Measurements from ENCODE around the gene ERMP1.
"Not testable (repeated sequence)": the region's sequence is repeated elsewhere in the genome, so short reads cannot be mapped to it uniquely, and the experiment has no call there.

The ERMP1 gene, protein sequence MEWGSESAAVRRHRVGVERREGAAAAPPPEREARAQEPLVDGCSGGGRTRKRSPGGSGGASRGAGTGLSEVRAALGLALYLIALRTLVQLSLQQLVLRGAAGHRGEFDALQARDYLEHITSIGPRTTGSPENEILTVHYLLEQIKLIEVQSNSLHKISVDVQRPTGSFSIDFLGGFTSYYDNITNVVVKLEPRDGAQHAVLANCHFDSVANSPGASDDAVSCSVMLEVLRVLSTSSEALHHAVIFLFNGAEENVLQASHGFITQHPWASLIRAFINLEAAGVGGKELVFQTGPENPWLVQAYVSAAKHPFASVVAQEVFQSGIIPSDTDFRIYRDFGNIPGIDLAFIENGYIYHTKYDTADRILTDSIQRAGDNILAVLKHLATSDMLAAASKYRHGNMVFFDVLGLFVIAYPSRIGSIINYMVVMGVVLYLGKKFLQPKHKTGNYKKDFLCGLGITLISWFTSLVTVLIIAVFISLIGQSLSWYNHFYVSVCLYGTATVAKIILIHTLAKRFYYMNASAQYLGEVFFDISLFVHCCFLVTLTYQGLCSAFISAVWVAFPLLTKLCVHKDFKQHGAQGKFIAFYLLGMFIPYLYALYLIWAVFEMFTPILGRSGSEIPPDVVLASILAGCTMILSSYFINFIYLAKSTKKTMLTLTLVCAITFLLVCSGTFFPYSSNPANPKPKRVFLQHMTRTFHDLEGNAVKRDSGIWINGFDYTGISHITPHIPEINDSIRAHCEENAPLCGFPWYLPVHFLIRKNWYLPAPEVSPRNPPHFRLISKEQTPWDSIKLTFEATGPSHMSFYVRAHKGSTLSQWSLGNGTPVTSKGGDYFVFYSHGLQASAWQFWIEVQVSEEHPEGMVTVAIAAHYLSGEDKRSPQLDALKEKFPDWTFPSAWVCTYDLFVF

DNA sequence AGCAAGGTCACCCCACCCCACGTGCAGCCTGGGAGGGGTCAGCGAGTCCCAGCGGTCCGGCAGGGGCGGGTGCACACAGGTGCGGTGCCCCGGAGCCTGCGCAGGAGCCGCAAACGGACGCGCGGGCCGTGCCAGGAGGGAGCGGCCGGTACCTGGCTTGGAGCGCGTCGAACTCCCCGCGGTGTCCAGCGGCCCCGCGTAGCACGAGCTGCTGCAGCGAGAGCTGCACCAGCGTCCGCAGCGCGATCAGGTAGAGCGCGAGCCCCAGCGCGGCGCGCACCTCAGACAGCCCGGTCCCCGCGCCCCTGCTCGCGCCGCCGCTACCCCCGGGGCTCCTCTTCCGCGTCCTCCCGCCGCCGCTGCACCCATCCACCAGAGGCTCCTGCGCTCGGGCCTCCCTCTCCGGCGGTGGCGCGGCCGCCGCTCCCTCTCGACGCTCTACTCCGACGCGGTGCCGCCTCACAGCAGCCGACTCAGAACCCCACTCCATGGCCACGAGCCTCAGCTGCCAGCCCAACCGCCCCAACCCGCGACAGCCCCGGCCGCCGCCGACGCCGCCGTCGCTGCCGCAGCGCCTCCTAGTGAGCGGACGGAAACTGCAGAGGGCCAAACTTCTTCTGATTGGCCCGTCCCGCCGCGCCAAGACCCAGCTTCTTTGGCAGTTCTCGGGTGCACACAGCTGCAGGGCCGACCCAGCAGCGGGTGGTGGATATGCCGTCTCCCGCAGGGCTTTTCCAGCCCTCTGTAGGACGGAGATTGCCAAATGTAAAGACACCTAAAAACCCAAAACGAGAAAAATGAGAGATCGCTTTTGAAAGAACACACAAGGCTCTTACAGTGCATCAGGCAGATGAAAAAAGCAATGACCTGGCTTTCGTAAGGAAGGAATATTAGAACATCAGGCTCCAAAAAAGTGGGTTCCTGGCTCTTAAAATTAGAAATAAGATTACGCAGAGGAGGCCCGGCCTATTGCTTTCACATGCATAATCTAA is at the start of gene ERMP1:
Gene ERMP1, minus strand, starts transcription at position 580 of the 992 bp plus-strand sequence. Its CDS starts 90 bp downstream, at position 490.
- DNase-seq (ENCODE audit: low read depth) = peak; percentile 83
- peak; percentile 46 for TF ChIP-seq CTCF (IDR thresholded peaks at IDR 0.05; ENCODE audit: low read length, missing control alignments)
- H3K4me3 ChIP-seq (replicated peaks; ENCODE audit: low read depth, low read length) = peak within 1 kb of the TSS; percentile 76

GRCh38 chr9:5882244-5883012 is 49.5 kb upstream of the ERMP1 start:
- not testable (repeated sequence) for DNase-seq (ENCODE audit: low read depth); H3K4me3 ChIP-seq (replicated peaks; ENCODE audit: low read depth, low read length)

DNA sequence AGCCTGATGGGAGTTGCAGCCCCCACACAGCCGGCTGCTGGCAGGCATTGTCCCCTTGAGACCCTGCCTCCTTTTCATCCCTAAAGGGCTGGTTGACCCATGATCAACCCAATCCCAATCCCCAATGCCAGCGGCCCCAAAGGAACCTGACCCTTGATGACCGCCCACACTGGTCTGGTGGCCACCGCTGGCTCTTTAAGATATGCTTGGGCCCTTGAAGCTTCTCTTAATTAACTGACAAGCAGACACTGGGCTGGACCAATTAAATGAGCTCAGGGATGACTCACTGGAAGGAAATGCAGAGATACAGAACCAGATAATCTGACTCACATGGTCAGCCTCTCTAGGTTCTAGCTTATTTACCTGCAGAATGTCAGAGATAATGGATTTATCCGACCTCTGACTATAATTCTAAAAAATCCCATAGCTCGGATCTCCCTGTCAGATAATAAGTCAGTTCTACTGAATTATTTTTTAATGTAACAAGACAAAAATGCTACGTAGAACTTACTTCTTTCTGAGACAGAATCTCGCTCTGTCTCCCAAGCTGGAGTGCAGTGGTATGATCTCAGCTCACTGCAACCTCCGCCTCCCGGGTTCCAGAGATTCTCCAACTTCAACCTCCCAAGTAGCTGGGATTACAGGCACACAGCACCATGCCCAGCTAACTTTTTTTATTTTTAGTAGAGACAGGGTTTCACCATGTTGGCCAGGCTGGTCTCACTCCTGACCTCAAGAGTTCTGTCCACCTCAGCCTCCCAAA is 46.7 kb upstream of the ERMP1 start:
- no peak overlapping the region for H3K4me3 ChIP-seq (replicated peaks; ENCODE audit: low read depth, low read length)
- DNase-seq (ENCODE audit: low read depth) = peak; percentile 60
- TF ChIP-seq CTCF (IDR thresholded peaks at IDR 0.05; ENCODE audit: low read length, missing control alignments) = no peak

DNA sequence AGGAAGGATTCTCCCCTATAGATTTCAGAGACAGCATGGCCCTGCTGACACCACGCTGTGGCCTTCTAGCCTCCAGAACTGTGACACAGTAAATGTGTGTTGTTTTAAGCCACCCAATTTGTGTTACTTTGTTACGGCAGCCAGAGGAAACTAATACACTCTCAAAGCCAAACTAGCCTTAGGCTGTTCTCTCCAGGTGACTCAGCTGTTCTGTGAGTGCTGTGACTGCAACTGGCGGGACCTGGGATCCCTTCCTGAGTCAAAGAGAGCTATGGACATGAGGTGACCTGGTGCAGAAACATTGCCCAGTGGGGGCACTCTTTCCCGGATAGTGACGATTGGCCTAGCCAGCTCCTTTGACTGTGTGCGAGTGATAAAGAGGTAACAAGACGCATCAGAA is 43.8 kb upstream of the ERMP1 start:
- no peak for TF ChIP-seq CTCF (IDR thresholded peaks at IDR 0.05; ENCODE audit: low read length, missing control alignments)
- no peak overlapping the region for H3K4me3 ChIP-seq (replicated peaks; ENCODE audit: low read depth, low read length)
- no peak for DNase-seq (ENCODE audit: low read depth)

- no peak for TF ChIP-seq CTCF (IDR thresholded peaks at IDR 0.05; ENCODE audit: low read length, missing control alignments)
- no peak for DNase-seq (ENCODE audit: low read depth)
- H3K4me3 ChIP-seq (replicated peaks; ENCODE audit: low read depth, low read length) = no peak overlapping the region
These were observed 43.1 kb upstream of the ERMP1 start for GRCh38 chr9:5876026-5876425.

DNA sequence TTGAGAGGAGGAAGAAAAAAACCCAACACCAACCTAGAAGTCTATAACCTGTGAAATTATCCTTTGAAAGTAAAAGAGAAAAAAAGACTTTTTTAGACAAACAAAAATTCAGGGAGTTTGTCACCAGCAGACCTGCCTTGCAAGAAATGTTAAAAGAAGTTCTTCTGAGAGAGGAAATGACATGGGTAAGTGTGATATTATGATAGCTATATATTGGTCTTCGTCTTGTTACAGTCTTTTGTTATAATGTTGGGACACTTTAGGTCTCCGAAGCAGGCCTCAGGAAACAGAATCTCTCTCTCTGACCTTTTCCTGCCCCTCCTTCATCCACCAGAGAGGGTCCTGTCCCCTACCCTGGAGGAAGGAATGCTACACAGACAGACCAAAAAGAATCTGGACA is 41.1 kb upstream of the ERMP1 start:
- no peak for TF ChIP-seq CTCF (IDR thresholded peaks at IDR 0.05; ENCODE audit: low read length, missing control alignments)
- no peak overlapping the region for H3K4me3 ChIP-seq (replicated peaks; ENCODE audit: low read depth, low read length)
- DNase-seq (ENCODE audit: low read depth) = no peak

Data from fibroblast of pulmonary artery (primary cell).